Measurements from ENCODE around the gene GABRR3.

- TF ChIP-seq ZBTB26 (tag by site-specific recombination; optimal IDR thresholded peaks at IDR 0.05) = no peak
- no peak for TF ChIP-seq ZNF571 (tag by site-specific recombination; IDR thresholded peaks at IDR 0.05)
- TF ChIP-seq ZNF792 (tag by site-specific recombination; IDR thresholded peaks at IDR 0.05) = no peak
- TF ChIP-seq PRDM10 (tag by site-specific recombination; IDR thresholded peaks at IDR 0.05) = no peak
- TF ChIP-seq ZNF274 (IDR thresholded peaks at IDR 0.05; ENCODE audit: low read length) = no peak
- TF ChIP-seq ZNF274 (tag by site-specific recombination; IDR thresholded peaks at IDR 0.05; ENCODE audit: borderline replicate concordance) = no peak
- TF ChIP-seq HOXA7 (CRISPR knock-in tag; IDR thresholded peaks at IDR 0.05; ENCODE audit: borderline replicate concordance) = no peak
- TF ChIP-seq MEIS1 (CRISPR knock-in tag; IDR thresholded peaks at IDR 0.05; ENCODE audit: borderline replicate concordance) = no peak
- TF ChIP-seq ZNF654 (tag by site-specific recombination; IDR thresholded peaks at IDR 0.05; ENCODE audit: low read depth) = no peak
- no peak for TF ChIP-seq ZNF239 (tag by site-specific recombination; IDR thresholded peaks at IDR 0.05)
- TF ChIP-seq ZNF302 (tag by site-specific recombination; IDR thresholded peaks at IDR 0.05; ENCODE audit: low read depth) = no peak
- no peak for TF ChIP-seq CTCF (tag by site-specific recombination; IDR thresholded peaks at IDR 0.05)
- TF ChIP-seq ZNF600 (tag by site-specific recombination; IDR thresholded peaks at IDR 0.05) = no peak
Observed at GRCh38 chr3:98073486-98073885, 38.4 kb upstream of the GABRR3 start.

Data from HEK293 (cell line).